Mesenteric fat pad (tissue), 1 donor: ENCODE results near the gene ZFYVE21. TPM values are rescaled to one million over a fixed set of nuclear protein-coding genes. Genes with fewer than 3 reads are reported as not detected.

Experiments
- DNase-seq: peaks from one replicate; pipeline ENCODE4 v3.0.0-alpha.2; 2020; ENCODE audit warnings: low spot score
- total RNA-seq: library from RNA; stranded (reverse); fragmentation: NEBNext Ultra II Directional; extraction: Animal tissue kit (Norgen Biotek cat#: 25700); gene quantifications from one replicate; pipeline ENCODE4 v1.2.1, GENCODE V29; 2021
- donor health status: DM: yes; HTN: yes; CAD: no.

Gene ZFYVE21
- total RNA-seq, 1 donor from 2014 or later = 57.4 TPM

DNA sequence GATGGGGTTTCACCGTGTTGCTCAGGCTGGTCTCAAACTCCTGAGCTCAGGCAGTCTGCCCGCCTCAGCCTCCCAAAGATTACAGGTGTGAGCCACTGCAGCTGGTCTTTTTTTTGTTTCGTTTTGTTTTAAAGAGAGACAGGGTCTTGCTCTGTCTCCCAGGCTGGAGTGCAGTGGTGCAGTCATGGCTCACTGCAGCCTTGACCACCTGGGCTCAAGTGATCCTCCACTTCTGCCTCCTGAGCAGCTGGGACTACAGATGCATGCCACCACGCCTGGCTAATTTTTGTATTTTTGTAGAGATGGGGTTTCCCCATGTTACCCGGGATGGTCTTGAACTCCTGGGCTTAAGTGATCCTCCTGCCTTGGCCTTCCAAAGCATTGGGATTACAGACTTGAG is 24.0 kb upstream of the ZFYVE21 start:
- peak; percentile 12 for DNase-seq

DNA sequence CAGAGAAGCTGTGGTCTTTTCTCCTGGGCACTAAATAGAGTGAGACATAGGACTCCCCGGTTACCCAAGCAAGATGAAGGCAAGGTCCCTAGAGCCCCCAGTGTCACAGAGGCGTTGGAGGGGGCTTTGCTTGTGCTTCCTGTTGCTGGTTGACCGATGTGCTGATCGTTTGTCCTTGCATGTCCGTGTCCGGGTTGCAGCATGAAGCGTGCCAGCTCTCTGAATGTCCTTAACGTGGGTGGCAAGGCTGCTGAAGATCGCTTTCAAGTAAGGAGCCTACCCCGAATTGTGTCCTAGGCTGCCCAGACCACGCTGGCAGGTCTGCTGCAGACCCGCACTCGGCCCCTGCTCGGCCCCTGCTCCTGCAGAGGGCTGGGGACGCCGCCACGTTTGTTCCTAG is 23.5 kb upstream of the ZFYVE21 start:
- DNase-seq = peak; percentile 69

DNA sequence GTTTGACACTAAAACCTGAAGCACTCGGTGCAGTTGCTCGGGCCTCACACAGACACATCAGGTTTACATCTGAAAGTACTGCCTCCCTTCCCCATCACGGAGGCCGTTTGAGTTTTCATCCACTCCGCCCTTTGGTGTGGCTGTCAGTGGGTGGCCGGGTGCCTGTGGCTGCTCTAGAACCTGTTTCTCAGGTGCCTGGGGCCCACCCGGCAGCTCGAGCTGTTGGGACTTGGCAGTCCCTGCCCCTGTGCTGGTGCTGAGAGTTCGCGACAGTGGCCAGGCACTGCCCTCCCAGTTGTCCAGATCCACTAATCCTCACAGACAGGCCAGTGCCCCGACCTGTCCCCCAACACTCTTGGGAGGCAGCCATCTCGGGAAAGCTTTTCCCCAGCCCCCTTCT is 22.7 kb upstream of the ZFYVE21 start:
- peak; percentile 83 for DNase-seq

DNA sequence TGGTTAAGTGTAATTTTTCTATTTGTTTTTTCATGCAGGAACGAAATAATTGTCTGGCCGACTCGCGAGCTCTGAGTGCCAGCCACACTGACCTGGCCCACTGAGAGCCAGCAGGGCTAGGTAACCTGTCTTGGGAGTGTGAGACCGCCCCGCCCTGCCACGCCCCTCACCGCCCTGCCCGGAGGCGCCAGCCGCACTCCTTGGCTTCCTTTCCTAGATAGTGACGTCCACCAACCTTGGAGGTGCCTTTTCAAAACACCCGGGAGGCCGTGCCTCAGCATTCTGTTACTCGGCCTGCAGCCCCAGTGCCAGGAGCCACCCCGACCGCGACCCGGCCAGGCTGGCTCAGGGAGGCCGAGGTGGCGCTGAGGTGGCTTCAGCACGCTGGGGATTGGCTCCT is 22.1 kb upstream of the ZFYVE21 start:
- DNase-seq = peak; percentile 89

DNA sequence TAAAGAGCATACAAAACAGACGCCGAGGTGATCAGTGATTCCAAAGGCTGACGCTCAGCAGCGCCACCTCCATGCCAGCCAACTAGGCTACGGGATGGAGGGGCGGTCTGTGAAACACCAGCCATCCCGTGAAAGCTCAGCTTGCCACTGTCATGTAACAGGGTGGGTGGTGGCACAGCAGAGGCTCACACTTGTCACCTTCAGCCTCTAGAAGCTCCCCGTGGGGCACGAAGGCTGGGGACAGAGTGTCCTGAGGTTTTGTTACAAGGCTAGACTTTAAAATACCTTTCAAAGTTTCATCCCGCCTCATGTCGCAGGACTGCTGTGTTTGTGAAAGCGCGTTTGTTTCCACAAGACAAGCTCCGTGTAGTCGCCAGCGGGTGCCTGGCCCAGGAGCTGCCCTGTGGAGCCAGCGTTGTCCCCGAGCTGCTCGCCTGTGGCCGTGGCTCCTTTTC is 21.0 kb upstream of the ZFYVE21 start:
- no peak for DNase-seq

DNA sequence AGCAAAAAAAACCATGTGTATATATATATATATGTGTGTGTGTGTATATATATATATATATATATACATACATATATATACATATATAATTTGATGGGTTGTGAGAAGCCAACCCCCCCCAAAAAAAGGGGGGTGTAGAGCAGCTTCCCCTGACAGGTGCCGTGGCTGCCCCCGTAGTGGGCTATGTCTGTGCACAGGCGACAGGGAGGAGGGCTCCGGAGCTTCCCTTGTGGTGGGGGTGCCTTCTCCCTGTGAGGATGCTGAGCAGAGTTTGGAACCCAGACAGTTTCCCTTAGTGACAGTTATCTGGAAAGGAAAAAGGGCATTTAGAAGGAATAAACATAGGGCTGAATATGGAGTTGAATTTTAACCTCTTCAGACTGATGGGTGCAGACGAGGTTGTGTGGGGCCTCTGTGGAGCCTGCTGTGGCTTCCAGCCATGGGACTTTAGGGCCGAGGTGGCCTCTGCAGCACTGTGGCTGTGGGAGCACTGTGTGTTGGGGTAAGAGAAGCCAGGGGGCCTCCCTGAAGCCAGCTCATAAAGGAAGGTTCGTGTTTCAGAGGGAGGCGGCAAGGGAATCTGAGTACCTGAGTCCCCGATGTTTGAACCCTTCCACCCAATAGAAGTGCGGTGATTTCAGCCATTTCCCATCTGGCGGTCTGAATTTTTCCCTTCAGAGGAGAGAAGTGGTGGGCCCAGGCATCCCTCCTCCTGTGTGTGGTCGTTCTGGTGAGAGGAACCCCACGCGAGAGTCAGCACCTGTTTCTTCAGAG is 20.1 kb upstream of the ZFYVE21 start:
- no peak for DNase-seq

DNA sequence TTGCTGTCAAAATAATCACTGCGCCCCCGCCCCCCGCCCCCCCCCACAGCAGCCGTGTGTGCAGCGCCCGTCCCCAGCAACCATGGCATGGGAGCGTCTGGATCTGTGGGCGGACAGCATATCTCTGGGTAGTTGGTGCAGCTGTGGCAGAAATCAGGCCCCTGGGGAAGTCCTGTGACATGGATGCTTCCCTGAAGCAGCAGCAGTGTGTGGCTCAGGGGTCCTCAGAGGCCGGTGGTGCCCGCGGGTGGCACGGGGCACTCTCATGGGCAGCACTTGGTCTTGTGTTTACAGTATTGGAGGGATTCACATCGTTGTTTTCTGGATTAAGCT is 19.6 kb upstream of the ZFYVE21 start:
- DNase-seq = no peak

DNA sequence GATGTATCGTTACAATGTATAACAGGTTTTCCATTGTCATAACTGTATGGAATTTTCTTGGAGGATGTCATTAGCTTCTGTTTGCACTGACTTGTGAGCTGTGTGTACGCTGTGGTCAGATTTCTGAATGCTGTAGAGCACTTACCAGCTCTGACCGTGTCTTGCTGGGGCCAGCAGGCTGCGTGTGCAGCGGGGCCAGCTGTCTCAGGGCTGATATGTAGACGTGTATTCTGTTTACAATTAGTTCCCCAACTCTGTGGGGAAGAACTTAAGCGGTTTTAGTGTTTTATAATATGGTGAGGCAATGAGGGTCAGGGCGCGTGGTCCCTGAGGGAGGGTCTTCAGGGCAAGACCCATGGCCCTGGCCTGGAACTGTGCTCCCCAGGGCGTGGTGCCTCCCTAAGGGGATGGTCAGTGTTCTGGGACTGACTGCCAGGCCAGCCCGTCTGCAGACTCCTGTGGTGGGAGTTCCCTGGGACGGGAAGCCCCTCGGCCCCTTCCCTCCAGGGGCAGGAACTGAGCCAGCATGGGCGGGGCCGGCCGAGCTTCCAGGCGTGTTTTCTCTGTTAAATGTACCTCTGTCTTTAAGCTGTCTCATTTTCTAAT is 19.0 kb upstream of the ZFYVE21 start:
- no peak for DNase-seq

DNA sequence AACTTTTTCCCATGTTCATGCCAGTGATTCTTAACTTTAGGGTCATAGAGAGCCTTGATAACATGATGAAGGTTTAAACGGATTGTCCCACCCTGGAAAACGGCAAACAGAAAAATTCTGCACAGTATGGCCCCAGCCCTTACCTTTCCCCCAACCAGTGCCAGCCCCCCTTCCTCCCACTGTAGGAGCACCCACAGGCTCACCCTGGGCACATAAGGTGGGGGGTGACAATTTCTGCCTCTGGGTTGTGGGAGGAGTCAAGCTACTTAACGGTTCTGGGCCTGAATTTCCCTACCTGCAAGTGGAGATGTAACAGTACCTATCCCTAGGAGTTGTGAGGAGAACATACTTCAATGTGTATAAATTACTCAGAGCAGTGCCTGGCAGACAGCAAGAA is 18.4 kb upstream of the ZFYVE21 start:
- no peak for DNase-seq

DNA sequence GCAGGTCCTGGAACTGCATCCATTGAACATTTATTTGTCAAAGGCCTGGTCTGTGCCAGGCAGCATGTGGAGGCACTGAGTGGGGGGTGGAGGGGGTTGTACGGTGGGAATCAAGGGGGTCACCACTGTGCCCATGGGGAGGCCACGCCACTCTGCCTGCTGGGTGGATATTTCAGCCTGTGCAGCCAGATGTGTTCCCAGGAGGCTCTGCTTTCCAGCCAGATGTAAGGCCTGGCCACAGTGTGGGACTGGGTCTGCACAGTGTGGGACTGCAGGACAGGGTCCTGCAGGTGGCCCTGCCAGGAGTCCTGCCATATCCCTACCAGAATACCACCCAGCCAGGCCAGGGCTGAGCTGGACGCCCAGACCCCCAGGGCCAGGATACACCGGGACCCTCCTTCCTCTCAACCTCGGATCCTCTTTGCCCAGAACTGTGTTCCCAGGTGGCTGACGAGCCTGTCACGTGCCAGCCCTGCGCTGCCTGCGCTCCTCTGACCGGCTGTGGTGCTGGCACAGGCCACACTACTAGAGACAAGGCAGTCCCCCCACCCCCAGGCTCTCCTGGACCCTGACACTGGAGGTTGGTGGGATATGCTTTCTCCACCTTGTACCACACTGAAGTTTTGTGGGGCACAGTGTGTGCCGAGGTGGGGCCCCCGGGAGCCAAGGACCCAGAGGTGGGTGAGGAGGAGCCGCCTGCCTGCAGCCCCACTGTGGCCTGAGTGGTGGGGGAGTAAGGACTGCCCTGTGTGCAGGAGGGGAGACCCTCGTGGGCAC is 17.8 kb upstream of the ZFYVE21 start:
- DNase-seq = no peak

DNA sequence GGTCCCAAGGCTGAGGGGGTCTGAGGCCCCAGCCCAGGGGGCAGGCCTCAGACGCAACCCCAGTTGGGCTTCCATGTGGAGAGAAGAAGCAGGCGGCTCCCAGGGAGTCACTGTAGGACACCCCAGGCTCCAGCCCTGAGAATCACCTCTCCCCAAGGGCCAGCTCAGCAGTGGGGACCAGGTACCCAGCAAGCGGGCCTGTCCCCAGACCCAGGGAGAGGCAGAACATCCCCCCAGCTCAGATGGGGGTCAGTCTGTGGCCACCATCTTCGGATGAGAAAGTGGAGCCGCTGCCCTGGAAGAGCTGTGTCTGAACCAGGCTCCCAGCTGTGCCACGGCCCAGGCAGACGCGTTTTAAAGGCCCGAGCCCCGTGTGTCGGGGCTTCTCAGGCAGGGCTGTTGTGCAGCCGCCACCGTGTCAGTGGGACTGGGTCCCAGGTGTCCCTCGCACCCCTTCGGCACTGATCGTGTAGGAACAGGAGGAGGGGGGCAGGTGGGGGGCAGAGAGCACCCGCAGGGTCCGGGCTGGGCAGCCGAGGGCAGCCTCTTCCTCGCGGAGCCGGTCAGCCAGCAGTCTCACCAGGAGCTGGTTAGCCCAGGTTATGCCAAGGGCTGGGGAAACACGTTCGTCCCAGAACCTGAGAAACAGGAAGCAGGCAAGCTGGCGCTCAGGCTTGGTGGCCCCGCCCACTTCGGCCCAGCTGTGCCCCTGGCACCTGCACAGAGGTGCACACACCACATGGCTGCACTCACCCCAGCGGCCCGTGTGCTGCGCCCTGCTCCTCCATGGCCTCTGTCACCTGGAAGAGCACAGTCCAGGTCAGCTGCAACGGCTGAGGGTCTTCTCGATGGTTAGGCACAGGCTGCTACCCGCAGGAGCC is 17.0 kb upstream of the ZFYVE21 start:
- no peak for DNase-seq

DNA sequence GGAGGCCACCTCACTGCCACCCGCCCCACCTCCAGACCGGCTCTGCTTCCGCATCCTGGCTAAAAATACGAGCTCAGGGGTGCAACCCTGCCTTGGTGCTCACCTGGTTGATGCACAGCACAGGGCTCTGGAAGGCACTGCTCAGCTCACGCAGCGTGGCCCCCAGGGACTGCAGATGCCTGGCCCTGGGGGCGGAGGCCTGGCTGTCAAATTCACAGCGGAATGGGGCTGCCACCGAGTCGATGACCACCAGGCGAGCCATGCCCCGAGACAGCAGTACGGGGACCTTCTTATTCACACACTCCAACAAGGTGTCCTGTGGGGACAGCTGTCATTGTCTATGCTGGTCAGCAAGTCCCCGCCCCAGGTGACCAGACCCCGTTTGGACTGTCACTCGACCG is 16.3 kb upstream of the ZFYVE21 start:
- no peak for DNase-seq

DNA sequence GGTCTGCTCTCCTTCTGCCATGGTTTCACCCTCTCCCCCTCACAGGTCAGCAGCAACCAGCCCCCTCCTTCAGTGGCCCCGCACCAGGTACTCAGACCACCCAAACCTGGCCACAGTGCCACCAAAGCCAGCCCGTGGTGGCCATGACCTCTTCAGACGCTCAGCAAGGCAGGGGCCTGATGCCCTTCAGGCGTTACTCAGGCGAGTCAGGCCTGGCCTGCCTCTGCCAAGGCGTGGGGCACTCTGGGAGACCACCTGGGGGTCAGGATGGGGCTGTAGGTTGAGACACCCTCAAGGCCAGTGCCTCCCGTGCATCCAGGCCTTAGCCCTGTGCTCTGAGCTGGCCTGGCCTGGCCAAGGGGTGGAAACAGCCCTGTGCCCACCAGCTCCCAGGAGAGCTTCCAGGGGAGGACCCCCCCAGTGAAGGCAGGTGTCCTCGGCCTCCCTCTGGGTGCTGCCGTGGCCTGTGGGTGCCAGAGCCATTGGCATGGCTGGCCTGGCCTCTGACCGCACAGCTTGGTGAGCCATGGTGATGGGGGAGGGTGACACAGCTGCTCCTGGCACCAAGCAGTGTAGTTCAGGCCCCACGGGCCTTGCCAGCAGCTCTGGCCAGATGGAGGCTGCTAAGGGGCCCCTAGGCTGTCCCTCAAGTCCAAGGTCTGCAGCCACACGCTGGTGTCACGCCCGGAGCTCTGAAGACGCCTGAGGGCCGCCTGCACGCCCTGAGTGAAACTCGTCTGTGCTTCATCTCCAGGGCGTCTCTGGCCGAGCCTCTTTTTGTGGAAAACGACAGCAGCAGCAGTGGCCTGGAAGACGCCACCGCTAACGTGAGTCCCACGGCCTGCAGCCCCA is 15.5 kb upstream of the ZFYVE21 start:
- DNase-seq = no peak

DNA sequence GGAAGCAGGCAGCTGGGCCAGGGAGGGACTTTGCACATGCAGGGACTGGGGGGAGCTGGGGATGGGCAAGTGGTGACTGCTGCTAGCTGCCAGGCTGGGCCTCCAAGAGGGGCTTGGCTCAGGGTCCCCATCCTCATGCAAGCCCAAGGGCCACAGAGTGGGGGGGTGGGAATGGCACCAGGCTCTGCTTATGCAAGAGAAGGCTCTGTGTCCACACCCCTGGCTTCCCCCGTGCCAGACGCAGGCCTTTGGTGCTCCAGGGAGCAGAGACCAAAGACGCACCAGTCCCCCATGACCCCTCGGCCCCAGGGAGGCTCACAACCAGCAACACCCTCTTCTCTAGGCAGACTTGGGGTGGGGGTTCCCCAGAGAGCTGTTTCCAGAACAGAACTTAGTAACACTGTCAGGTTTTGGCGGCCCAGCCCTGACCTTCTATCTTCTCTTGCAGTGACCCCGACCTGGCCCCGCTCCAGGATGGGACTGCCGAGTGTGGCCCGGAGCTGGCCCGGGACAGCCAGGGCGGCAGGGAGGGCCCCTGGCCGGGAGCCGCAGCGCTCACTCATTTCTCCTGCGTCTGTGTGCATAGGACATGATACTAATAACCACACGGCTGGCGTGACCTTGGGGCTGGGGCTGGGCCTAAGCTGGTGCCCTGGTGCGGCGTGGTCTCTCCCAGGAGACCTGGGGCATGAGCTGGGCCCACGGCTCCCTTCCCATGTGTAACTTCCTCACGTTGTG is 14.7 kb upstream of the ZFYVE21 start:
- DNase-seq = no peak

DNA sequence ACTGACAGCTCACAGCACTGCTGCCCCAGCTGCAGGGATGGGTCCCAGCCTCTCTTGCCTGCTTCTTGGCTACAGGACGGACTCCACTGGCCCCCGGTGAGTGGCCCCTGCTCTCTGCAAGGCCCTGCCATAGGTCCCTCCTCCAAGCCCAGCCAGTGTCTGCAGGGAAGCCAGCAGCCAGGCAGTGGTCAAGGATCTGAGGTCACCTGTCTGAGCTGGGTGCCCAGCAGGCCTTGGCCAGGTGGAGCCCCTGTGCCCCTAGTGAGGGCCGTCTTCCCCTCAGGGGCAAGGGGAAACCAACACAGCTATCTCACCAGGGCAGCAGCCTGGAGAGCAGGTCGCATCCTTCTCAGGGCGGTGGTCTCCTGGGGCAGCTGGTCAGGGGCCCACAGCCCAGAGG is 13.5 kb upstream of the ZFYVE21 start:
- no peak for DNase-seq

DNA sequence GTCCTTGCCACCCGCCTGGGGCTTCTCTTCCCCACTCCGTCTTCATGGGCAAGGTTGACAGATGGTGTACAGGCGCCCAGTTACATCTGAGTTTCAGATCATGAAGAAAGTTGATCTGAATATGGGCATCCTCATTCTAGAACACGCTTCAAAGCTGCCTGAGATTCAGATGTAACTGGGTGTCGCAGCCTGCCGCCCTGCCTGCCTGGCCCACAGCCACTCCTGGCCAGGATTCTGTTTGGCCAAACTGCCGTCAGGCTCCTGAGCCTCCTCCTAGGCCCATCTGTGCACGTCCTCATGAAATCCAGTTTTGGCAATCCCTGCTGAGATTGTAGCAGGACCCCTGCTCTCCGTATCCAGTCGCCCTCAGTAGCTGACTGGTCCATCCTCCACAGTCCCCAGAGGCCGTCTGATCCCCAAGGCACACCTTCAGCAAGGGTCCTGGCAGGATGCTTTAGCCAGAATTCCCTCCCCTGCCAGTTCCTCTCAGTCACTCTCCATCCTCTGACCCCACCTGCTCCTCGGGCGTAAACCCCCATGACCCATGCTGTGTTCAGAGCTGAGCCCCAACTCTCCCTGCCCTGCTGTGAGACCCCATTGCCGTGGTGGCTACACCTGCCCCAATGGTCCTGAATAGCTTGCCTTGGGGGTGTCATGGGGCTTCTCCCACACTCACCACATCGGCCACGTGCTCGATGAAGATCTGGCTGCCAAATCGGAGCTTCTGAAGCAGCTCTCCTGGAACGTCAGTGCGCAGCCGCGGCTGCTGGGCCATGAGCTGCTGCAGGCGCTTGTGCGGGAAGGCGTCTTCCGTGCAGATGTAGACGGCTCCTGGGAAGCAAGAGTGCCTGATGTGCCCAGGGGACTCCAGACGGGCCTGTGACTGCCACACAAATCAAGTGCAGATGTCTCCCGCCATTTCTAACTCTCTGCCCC is 12.8 kb upstream of the ZFYVE21 start:
- DNase-seq = no peak

DNA sequence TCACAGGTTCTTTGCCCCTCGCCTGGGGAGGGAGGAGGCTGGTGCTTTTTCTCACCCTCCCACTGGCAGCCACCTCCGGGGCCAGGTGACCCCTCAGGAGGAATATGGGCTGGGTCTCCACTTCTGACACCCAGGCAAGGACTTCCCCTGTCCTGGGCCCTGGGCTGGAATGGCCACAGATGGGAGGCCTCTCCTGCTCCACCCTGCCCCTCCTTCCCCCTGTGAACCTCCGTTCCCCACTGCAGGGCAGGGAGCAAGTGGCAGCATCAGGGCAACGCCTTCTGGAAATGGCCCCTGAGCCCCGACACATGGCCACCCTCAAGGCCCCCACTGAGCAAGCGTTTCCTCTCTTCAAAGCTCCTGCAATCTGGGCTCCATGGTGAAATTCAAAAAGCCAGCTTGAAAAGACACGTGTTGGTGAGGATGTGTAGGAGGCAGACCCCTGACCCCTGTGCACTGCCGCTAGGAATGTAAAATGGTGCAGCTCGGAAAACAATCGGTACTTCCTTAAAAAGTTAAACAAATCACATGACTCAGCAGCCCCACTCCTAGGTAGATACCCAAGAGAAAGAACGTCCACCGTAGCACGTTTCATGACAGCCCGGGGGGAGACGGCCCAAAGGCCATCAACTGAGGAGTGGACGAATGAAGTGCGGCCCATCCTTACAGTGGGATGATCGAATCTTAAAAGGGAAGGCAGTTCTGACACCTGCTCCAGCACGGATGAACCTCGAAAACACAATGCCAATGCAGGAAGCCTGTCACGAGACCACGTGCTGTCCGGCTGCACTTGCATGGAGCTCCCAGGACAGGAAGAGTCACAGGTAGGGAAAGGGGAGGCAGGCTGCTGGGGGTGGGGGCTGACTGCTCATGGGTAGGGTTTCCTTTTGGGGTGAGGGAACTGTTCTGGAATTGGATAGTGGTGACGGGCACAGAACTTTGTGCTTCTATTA is 11.9 kb upstream of the ZFYVE21 start:
- DNase-seq = no peak
